Liver (tissue), 9 donors: Measurements from ENCODE around the gene GALNT10. TPM values are rescaled to one million over a fixed set of nuclear protein-coding genes. Genes with fewer than 3 reads are reported as not detected.

ENCODE experiments used
- DNase-seq: peaks from one replicate; pipeline ENCODE4 v3.0.0-alpha.2; 2017; ENCODE audit warnings: low spot score
- H3K27ac ChIP-seq, 2 donors: one replicate each; pipeline ENCODE4 v1.7.0; 2013; ENCODE audit warnings: inconsistent platforms in 2 of 2, low read length in 2 of 2, control low read depth in 1 of 2, low read depth in 1 of 2, mild to moderate bottlenecking in 1 of 2
- H3K27me3 ChIP-seq, 4 donors: one replicate each; pipeline versions ENCODE4 v1.6.1 to v1.7.0; 2013; ENCODE audit warnings: low read length in 3 of 4, inconsistent platforms in 1 of 4, mild to moderate bottlenecking in 1 of 4, moderate library complexity in 1 of 4; ENCODE audit not compliant: control insufficient read depth in 4 of 4, insufficient read depth in 4 of 4
- H3K36me3 ChIP-seq, 4 donors: one replicate each; pipeline versions ENCODE4 v1.6.1 to v1.7.0; 2013; ENCODE audit warnings: low read length in 3 of 4, mild to moderate bottlenecking in 3 of 4, low read depth in 1 of 4, moderate library complexity in 1 of 4; ENCODE audit not compliant: control insufficient read depth in 4 of 4, insufficient read depth in 3 of 4
- H3K4me1 ChIP-seq, 4 donors: one replicate each; pipeline versions ENCODE4 v1.6.1 to v1.7.0; 2013; ENCODE audit warnings: low read length in 3 of 4, mild to moderate bottlenecking in 3 of 4, moderate library complexity in 1 of 4; ENCODE audit not compliant: control insufficient read depth in 4 of 4, insufficient read depth in 4 of 4
- H3K4me3 ChIP-seq, 3 donors: one replicate each; pipeline versions ENCODE4 v1.6.1 to v1.7.0; 2013; ENCODE audit warnings: low read length in 3 of 3, control low read depth in 1 of 3, low read depth in 1 of 3, mild to moderate bottlenecking in 1 of 3
- H3K9ac ChIP-seq, 2 donors: one replicate each; pipeline ENCODE4 v1.7.0; 2013; ENCODE audit warnings: low read length in 2 of 2, mild to moderate bottlenecking in 2 of 2, moderate library complexity in 2 of 2, control low read depth in 1 of 2, low read depth in 1 of 2
- H3K9me3 ChIP-seq, 4 donors: one replicate each; pipeline versions ENCODE4 v1.6.1 to v1.7.0; 2013; ENCODE audit warnings: low read length in 3 of 4; ENCODE audit not compliant: control insufficient read depth in 4 of 4
- EGR1 ChIP-seq, 2 donors: IDR thresholded peaks; 2 replicates each; pipeline ENCODE4 v1.6.1; 2016 to 2018; ENCODE audit warnings: antibody characterized with exemption in 2 of 2, low read depth in 2 of 2
- FOXA1 ChIP-seq: IDR thresholded peaks from 2 replicates; pipeline ENCODE4 v1.6.1; 2016; ENCODE audit warnings: antibody characterized with exemption
- FOXA2 ChIP-seq: IDR thresholded peaks from 2 replicates; pipeline ENCODE4 v1.6.1; 2016; ENCODE audit warnings: antibody characterized with exemption
- GABPA ChIP-seq, 2 donors: IDR thresholded peaks in 1 of 2; conservative IDR thresholded peaks in 1 of 2; 2 replicates each; pipeline ENCODE4 v1.6.1; 2016; ENCODE audit warnings: antibody characterized with exemption in 2 of 2, mild to moderate bottlenecking in 1 of 2, moderate library complexity in 1 of 2
- HNF4G ChIP-seq: IDR thresholded peaks from 2 replicates; pipeline ENCODE4 v1.6.1; 2016; ENCODE audit warnings: antibody characterized with exemption
- JUND ChIP-seq, 2 donors: IDR thresholded peaks; 2 replicates each; pipeline ENCODE4 v1.6.1; 2016; ENCODE audit warnings: antibody characterized with exemption in 2 of 2
- NR2F2 ChIP-seq: IDR thresholded peaks from 2 replicates; pipeline ENCODE4 v1.6.1; 2016; ENCODE audit warnings: antibody characterized with exemption
- RAD21 ChIP-seq, 2 donors: IDR thresholded peaks; 2 replicates each; pipeline ENCODE4 v1.6.1; 2016; ENCODE audit warnings: antibody characterized with exemption in 2 of 2, mild to moderate bottlenecking in 2 of 2
- RXRA ChIP-seq, 2 donors: IDR thresholded peaks; 2 replicates each; pipeline ENCODE4 v1.6.1; 2017 to 2018; ENCODE audit warnings: antibody characterized with exemption in 2 of 2, mild to moderate bottlenecking in 1 of 2
- SP1 ChIP-seq: IDR thresholded peaks from 2 replicates; pipeline ENCODE4 v1.6.1; 2018; ENCODE audit warnings: antibody characterized with exemption, mild to moderate bottlenecking
- TAF1 ChIP-seq: conservative IDR thresholded peaks from 2 replicates; pipeline ENCODE4 v1.6.1; 2016; ENCODE audit warnings: antibody characterized with exemption, mild to moderate bottlenecking
- YY1 ChIP-seq: IDR thresholded peaks from 2 replicates; pipeline ENCODE4 v1.6.1; 2016; ENCODE audit warnings: antibody characterized with exemption, mild to moderate bottlenecking
- WGBS: extraction: QIAGEN DNeasy Blood & Tissue Kit; methylation state at CpG from one replicate; pipeline ENCODE4 v1.1.7; 2013; 5-methylcytosine and 5-hydroxymethylcytosine counted together
- polyA plus RNA-seq, 2 donors: library from polyadenylated mRNA; stranded (reverse) in 1 of 2; unstranded in 1 of 2; fragments of 200-250 nt in 1 of 2; fragments of >200 nt in 1 of 2; fragmentation: Nextera tagmentation in 1 of 2; extraction: Ambion mirVana in 1 of 2; gene quantifications; one replicate each; pipeline versions ENCODE4 v1.2.1 to v1.2.3, GENCODE V29; 2013 to 2015
- total RNA-seq, 2 donors: library from RNA; depleted of rRNA; stranded (reverse); fragments of >200 nt; gene quantifications; one replicate each; pipeline ENCODE4 v1.2.3, GENCODE V29; 2014
- TF ChIP-seq, protein P1 (sequence below): IDR thresholded peaks from 2 replicates; pipeline ENCODE4 v1.6.1; 2016; ENCODE audit warnings: antibody characterized with exemption
- TF ChIP-seq, protein P2 (sequence below): fragments of 150-350 bp; IDR thresholded peaks from 2 replicates; pipeline ENCODE4 v1.5.1; 2017; ENCODE audit warnings: improper control_type of control experiment, low read depth, low read length; ENCODE audit not compliant: missing input control
- TF ChIP-seq, protein P3 (sequence below): IDR thresholded peaks from 2 replicates; pipeline ENCODE4 v1.6.1; 2016; ENCODE audit warnings: antibody characterized with exemption, mild to moderate bottlenecking
- donor health status: healthy.
- donor health status: healthy.
- donor health status: healthy.
- donor health status: healthy.
- donor health status: healthy.

GALNT10 gene
- total and polyA plus RNA-seq, 4 donors, result 1.1 to 17.8 (median 5.3) TPM

DNA sequence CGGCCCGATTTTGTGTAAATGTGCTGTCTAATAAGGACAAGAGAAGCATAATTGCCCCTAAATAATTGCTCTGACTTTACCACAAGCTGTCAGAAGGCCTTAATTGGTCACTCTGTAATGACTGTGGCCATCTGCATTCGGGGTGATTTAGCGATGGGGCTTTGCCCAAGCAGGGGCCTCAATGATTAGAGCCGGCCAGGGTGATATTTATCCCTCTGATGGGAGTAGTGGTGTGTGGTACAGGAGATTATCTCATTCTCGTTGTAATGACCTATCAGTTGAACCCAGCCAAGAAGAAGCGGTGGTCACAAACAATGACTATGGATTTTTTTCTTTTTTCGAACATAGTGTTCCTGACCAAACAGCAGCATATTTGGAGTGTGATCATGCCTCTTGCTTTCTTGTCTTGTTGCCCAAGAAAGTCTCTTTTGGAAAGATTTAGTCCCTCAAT lies 183.2 kb downstream of the GALNT10 start:
- 92% methylated on average over 8 of the region's 8 CpGs for WGBS
- DNase-seq, result peak; percentile 50
- Histone ChIP-seq H3K4me1 (no peaks in the 10 kb centered on the region), H3K27me3 (no peaks in the 10 kb centered on the region), H3K36me3 (peaks cover 0 to 7% (median 0%) of the 10 kb centered on the region in 4 donors), H3K9ac (no peak overlapping the region), H3K9me3 (no peaks in the 10 kb centered on the region), H3K27ac (no peak overlapping the region), H3K4me3 (no peak overlapping the region)
- TF ChIP-seq, protein P1, sequence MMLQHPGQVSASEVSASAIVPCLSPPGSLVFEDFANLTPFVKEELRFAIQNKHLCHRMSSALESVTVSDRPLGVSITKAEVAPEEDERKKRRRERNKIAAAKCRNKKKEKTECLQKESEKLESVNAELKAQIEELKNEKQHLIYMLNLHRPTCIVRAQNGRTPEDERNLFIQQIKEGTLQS, result no peak
- TF ChIP-seq TAF1, result no peak
- TF ChIP-seq JUND (IDR thresholded peaks at IDR 0.05), result no peak
- TF ChIP-seq RAD21 (IDR thresholded peaks at IDR 0.05), result no peak
- no peak for TF ChIP-seq HNF4G
- TF ChIP-seq SP1, result no peak
- no peak for TF ChIP-seq EGR1 (IDR thresholded peaks at IDR 0.05; ENCODE audit: low read depth in 2 of 2)
- no peak for TF ChIP-seq NR2F2

DNA sequence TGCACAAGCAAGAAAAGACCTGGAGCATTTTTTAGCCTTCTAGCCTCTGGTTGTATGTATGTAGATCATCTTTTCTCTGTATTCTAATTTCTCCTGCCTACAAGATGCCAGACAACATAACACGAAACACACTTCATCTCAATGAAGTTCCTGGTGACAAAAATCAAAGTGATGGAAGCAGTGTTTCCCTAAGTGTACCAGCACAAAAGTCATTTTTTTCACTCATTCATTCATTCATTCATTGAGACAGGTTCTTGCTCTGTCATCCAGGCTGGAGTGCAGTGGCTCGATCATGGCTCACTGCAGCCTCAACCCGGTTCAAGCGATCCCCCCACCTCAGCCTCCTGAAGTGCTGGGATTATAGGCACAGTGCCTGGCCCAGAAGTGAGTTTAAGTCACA lies 183.7 kb downstream of the GALNT10 start:
- 98% methylated on average over 4 of the region's 4 CpGs for WGBS

DNA sequence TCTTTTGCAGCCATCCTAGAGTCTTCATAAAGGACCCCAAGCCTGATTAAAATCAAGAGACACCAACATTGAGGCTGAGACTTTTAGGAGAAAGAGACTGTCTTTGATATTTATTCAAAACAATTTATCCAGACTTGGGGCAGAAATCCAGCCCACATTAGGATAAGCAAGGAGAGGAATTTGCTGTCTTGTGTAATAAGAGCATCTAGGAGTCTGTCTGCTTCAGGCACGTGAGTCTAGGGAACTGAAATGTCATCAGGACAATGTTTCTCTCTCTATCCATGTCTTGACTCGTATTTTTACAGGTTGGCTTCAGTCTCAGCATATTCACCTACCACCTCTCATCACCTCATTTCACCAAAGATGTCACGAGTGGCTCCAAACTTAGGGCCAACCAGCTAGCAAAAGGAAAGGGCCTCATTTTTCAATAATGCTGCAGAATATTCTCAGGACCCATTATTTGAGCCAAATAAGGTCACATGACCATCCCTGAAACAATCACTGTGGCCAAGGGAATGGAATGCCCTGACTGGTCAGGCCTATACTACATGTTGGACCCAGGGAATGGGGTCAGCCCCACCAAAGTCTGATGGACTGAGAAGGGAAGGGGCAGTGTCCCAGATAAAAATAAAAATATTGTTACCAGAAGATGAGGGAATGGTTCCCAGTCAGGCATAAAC lies 184.9 kb downstream of the GALNT10 start:
- DNase-seq, result no peak
- H3K27ac ChIP-seq, result no peak overlapping the region
- H3K27me3 ChIP-seq, result no peaks in the 10 kb centered on the region
- no peak overlapping the region for H3K4me3 ChIP-seq
- 91% methylated on average over 3 of the region's 3 CpGs for WGBS
- no peaks in the 10 kb centered on the region for H3K9me3 ChIP-seq
- no peaks in the 10 kb centered on the region for H3K4me1 ChIP-seq
- H3K36me3 ChIP-seq, result peaks cover 0 to 4% (median 0%) of the 10 kb centered on the region in 4 donors
- no peak overlapping the region for H3K9ac ChIP-seq
- TF ChIP-seq YY1, result no peak
- no peak for TF ChIP-seq TAF1
- TF ChIP-seq RAD21 (IDR thresholded peaks at IDR 0.05), result no peak
- TF ChIP-seq, protein P2, sequence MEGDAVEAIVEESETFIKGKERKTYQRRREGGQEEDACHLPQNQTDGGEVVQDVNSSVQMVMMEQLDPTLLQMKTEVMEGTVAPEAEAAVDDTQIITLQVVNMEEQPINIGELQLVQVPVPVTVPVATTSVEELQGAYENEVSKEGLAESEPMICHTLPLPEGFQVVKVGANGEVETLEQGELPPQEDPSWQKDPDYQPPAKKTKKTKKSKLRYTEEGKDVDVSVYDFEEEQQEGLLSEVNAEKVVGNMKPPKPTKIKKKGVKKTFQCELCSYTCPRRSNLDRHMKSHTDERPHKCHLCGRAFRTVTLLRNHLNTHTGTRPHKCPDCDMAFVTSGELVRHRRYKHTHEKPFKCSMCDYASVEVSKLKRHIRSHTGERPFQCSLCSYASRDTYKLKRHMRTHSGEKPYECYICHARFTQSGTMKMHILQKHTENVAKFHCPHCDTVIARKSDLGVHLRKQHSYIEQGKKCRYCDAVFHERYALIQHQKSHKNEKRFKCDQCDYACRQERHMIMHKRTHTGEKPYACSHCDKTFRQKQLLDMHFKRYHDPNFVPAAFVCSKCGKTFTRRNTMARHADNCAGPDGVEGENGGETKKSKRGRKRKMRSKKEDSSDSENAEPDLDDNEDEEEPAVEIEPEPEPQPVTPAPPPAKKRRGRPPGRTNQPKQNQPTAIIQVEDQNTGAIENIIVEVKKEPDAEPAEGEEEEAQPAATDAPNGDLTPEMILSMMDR, result no peak
- no peak for TF ChIP-seq RXRA (IDR thresholded peaks at IDR 0.05)
- TF ChIP-seq FOXA1, result no peak
- no peak for TF ChIP-seq FOXA2
- TF ChIP-seq, protein P3, sequence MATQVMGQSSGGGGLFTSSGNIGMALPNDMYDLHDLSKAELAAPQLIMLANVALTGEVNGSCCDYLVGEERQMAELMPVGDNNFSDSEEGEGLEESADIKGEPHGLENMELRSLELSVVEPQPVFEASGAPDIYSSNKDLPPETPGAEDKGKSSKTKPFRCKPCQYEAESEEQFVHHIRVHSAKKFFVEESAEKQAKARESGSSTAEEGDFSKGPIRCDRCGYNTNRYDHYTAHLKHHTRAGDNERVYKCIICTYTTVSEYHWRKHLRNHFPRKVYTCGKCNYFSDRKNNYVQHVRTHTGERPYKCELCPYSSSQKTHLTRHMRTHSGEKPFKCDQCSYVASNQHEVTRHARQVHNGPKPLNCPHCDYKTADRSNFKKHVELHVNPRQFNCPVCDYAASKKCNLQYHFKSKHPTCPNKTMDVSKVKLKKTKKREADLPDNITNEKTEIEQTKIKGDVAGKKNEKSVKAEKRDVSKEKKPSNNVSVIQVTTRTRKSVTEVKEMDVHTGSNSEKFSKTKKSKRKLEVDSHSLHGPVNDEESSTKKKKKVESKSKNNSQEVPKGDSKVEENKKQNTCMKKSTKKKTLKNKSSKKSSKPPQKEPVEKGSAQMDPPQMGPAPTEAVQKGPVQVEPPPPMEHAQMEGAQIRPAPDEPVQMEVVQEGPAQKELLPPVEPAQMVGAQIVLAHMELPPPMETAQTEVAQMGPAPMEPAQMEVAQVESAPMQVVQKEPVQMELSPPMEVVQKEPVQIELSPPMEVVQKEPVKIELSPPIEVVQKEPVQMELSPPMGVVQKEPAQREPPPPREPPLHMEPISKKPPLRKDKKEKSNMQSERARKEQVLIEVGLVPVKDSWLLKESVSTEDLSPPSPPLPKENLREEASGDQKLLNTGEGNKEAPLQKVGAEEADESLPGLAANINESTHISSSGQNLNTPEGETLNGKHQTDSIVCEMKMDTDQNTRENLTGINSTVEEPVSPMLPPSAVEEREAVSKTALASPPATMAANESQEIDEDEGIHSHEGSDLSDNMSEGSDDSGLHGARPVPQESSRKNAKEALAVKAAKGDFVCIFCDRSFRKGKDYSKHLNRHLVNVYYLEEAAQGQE, result no peak

More for the DNA sequence above, 183.7 kb downstream of the GALNT10 start:
- no peaks in the 10 kb centered on the region for H3K27me3 ChIP-seq
- H3K4me3 ChIP-seq, result no peak overlapping the region
- H3K9me3 ChIP-seq, result no peaks in the 10 kb centered on the region
- H3K9ac ChIP-seq, result no peak overlapping the region
- H3K4me1 ChIP-seq, result no peaks in the 10 kb centered on the region
- no peak overlapping the region for H3K27ac ChIP-seq
- no peak for TF ChIP-seq HNF4G
- TF ChIP-seq, protein P3, result no peak
- TF ChIP-seq, protein P1, result no peak
- TF ChIP-seq RAD21 (IDR thresholded peaks at IDR 0.05), result no peak
- no peak for TF ChIP-seq GABPA (IDR thresholded peaks at IDR 0.05 in 1 of 2, conservative IDR thresholded peaks at IDR 0.05 in 1 of 2)
- no peak for TF ChIP-seq YY1
- no peak for TF ChIP-seq EGR1 (IDR thresholded peaks at IDR 0.05; ENCODE audit: low read depth in 2 of 2)
- no peak for TF ChIP-seq NR2F2
- DNase-seq, result no peak
- H3K36me3 ChIP-seq, result peaks cover 0 to 7% (median 0%) of the 10 kb centered on the region in 4 donors
